Neural cell (in vitro differentiated cells): ENCODE data around the gene ATP5MG. TPM values are rescaled to one million over a fixed set of nuclear protein-coding genes. Genes with fewer than 3 reads are reported as not detected.

Experiments used
- H2AFZ ChIP-seq: fragments of 200-600, 300-800 bp; sonication (generic), shearing (Covaris generic); 2 replicates; pipeline ENCODE4 v1.6.0; 2014; ENCODE audit warnings: low read depth, mild to moderate bottlenecking, antibody characterized with exemption, low read length, moderate library complexity
- H3F3A ChIP-seq: fragments of 200-600 bp; shearing (Covaris generic); 2 replicates; pipeline ENCODE4 v1.6.1; 2016; ENCODE audit warnings: mild to moderate bottlenecking, moderate library complexity, mixed read lengths, antibody characterized with exemption, low read length; ENCODE audit not compliant: insufficient read depth, poor library complexity, severe bottlenecking
- H3K27ac ChIP-seq: fragments of 200-600, 300-800 bp; sonication (generic), shearing (Covaris generic); 2 replicates; pipeline ENCODE4 v1.5.1; 2014; ENCODE audit warnings: mild to moderate bottlenecking, low read length, moderate library complexity
- H3K27me3 ChIP-seq: fragments of 300-800, 200-600 bp; sonication (generic), shearing (Covaris generic); 2 replicates; pipeline ENCODE4 v1.6.0; 2014; ENCODE audit warnings: mild to moderate bottlenecking, low read depth, low read length, moderate library complexity; ENCODE audit not compliant: insufficient read depth
- H3K36me3 ChIP-seq: fragments of 300-800, 200-600 bp; sonication (generic), shearing (Covaris generic); 2 replicates; pipeline ENCODE4 v1.5.1; 2014; ENCODE audit warnings: mild to moderate bottlenecking, antibody characterized with exemption, low read length, moderate library complexity; ENCODE audit not compliant: insufficient read depth
- H3K4me2 ChIP-seq: fragments of 300-800, 200-600 bp; sonication (generic), shearing (Covaris generic); 2 replicates; pipeline ENCODE4 v1.6.0; 2014; ENCODE audit warnings: mild to moderate bottlenecking, low read length
- H3K4me3 ChIP-seq: fragments of 300-800, 200-600 bp; sonication (generic), shearing (Covaris generic); 2 replicates; pipeline ENCODE4 v1.5.1; 2014; ENCODE audit warnings: mild to moderate bottlenecking, low read length, moderate library complexity
- H3K79me2 ChIP-seq: fragments of 200-600 bp; shearing (Covaris generic); replicated peaks from 2 replicates; pipeline ENCODE4 v1.6.0; 2014; ENCODE audit warnings: mild to moderate bottlenecking, low read length, moderate library complexity; ENCODE audit not compliant: insufficient read depth
- H3K9ac ChIP-seq: fragments of 300-800, 200-600 bp; sonication (generic), shearing (Covaris generic); 2 replicates; pipeline ENCODE4 v1.6.1; 2016; ENCODE audit warnings: mild to moderate bottlenecking, low read length, mixed read lengths
- H3K9me2 ChIP-seq: fragments of 200-600 bp; shearing (Covaris generic); 2 replicates; pipeline ENCODE4 v1.6.1; 2016; ENCODE audit warnings: mild to moderate bottlenecking, low read length, mixed read lengths; ENCODE audit not compliant: insufficient read depth
- H3K9me3 ChIP-seq: fragments of 200-600, 300-800 bp; sonication (generic), shearing (Covaris generic); 2 replicates; pipeline ENCODE4 v1.6.1; 2016; ENCODE audit warnings: mild to moderate bottlenecking, mixed run types, low read length, moderate library complexity, mixed read lengths
- H4K20me1 ChIP-seq: fragments of 200-600 bp; shearing (Covaris generic); 2 replicates; pipeline ENCODE4 v1.6.1; 2016; ENCODE audit warnings: mild to moderate bottlenecking, mixed run types; ENCODE audit not compliant: insufficient read depth
- EP300 ChIP-seq: fragments of 450-650 bp; conservative IDR thresholded peaks from 2 replicates; pipeline ENCODE4 v1.6.1; 2014; ENCODE audit warnings: antibody characterized with exemption, mild to moderate bottlenecking, moderate library complexity; ENCODE audit not compliant: poor library complexity, severe bottlenecking
- EZH2 ChIP-seq: fragments of 200-600, 300-800 bp; shearing (Covaris generic), sonication (generic); IDR thresholded peaks from 2 replicates; pipeline ENCODE4 v1.6.1; 2014; ENCODE audit warnings: antibody characterized with exemption, low read length, borderline replicate concordance, mild to moderate bottlenecking; ENCODE audit not compliant: insufficient read depth, poor library complexity, severe bottlenecking
- MXI1 ChIP-seq: fragments of 450-650 bp; conservative IDR thresholded peaks from 2 replicates; pipeline ENCODE4 v1.6.1; 2014; ENCODE audit warnings: antibody characterized with exemption, mild to moderate bottlenecking; ENCODE audit not compliant: poor library complexity, severe bottlenecking
- POLR2AphosphoS5 ChIP-seq: IDR thresholded peaks from 2 replicates; pipeline ENCODE4 v1.6.1; 2012
- RAD21 ChIP-seq: fragments of 450-650 bp; conservative IDR thresholded peaks from 2 replicates; pipeline ENCODE4 v1.6.1; 2014; ENCODE audit warnings: antibody characterized with exemption, mild to moderate bottlenecking, moderate library complexity
- REST ChIP-seq: IDR thresholded peaks from 2 replicates; pipeline ENCODE4 v1.6.1; 2012; ENCODE audit warnings: borderline replicate concordance
- SMC3 ChIP-seq: fragments of 450-650 bp; conservative IDR thresholded peaks from 2 replicates; pipeline ENCODE4 v1.6.1; 2014; ENCODE audit warnings: antibody characterized with exemption, mild to moderate bottlenecking, moderate library complexity; ENCODE audit not compliant: poor library complexity
- TAF1 ChIP-seq: IDR thresholded peaks from 2 replicates; pipeline ENCODE4 v1.6.1; 2012; ENCODE audit warnings: low read depth
- polyA plus RNA-seq: library from polyadenylated mRNA; depleted of rRNA; stranded (reverse); fragments of >200 nt; gene quantifications from 2 replicates; pipeline ENCODE4 v1.2.3, GENCODE V29; 2014
- TF ChIP-seq, protein P1 (sequence below): fragments of 450-650 bp; IDR thresholded peaks from 2 replicates; pipeline ENCODE4 v1.5.1; 2014; ENCODE audit warnings: antibody characterized with exemption, mild to moderate bottlenecking, moderate library complexity; ENCODE audit not compliant: poor library complexity, severe bottlenecking

The ATP5MG gene
- polyA plus RNA-seq, 1 donor from 2014 or later, result 153 TPM

- no peaks in the 10 kb centered on the region for H3K27me3 ChIP-seq
- no peak overlapping the region for H3K9ac ChIP-seq
- H3K9me2 ChIP-seq, result no peaks in the 10 kb centered on the region
- H2AFZ ChIP-seq, result no peak overlapping the region
- TF ChIP-seq EZH2 (no peak), MXI1 (no peak)
- no peaks in the 10 kb centered on the region for H4K20me1 ChIP-seq
- no peaks in the 10 kb centered on the region for H3F3A ChIP-seq
- H3K79me2 ChIP-seq, result peaks cover 13% of the 10 kb centered on the region
- no peaks in the 10 kb centered on the region for H3K9me3 ChIP-seq
- H3K36me3 ChIP-seq, result no peaks in the 10 kb centered on the region
- no peak overlapping the region for H3K27ac ChIP-seq
- no peak overlapping the region for H3K4me3 ChIP-seq
- no peak overlapping the region for H3K4me2 ChIP-seq
Observed at GRCh38 chr11:118411530-118411929, 10.1 kb downstream of the ATP5MG start.

GRCh38 chr11:118412921-118413320 lies 11.5 kb downstream of the ATP5MG start:
- Histone ChIP-seq H3F3A (no peaks in the 10 kb centered on the region), H3K36me3 (no peaks in the 10 kb centered on the region), H3K4me3 (no peak overlapping the region), H3K79me2 (peaks cover 7% of the 10 kb centered on the region), H3K9ac (no peak overlapping the region), H2AFZ (no peak overlapping the region), H3K27me3 (no peaks in the 10 kb centered on the region), H3K9me3 (no peaks in the 10 kb centered on the region), H3K9me2 (no peaks in the 10 kb centered on the region), H3K4me2 (no peak overlapping the region), H3K27ac (no peak overlapping the region), H4K20me1 (no peaks in the 10 kb centered on the region)
- TF ChIP-seq, protein P1, sequence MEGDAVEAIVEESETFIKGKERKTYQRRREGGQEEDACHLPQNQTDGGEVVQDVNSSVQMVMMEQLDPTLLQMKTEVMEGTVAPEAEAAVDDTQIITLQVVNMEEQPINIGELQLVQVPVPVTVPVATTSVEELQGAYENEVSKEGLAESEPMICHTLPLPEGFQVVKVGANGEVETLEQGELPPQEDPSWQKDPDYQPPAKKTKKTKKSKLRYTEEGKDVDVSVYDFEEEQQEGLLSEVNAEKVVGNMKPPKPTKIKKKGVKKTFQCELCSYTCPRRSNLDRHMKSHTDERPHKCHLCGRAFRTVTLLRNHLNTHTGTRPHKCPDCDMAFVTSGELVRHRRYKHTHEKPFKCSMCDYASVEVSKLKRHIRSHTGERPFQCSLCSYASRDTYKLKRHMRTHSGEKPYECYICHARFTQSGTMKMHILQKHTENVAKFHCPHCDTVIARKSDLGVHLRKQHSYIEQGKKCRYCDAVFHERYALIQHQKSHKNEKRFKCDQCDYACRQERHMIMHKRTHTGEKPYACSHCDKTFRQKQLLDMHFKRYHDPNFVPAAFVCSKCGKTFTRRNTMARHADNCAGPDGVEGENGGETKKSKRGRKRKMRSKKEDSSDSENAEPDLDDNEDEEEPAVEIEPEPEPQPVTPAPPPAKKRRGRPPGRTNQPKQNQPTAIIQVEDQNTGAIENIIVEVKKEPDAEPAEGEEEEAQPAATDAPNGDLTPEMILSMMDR, result no peak
- no peak for TF ChIP-seq REST
- TF ChIP-seq EZH2, result no peak
- no peak for TF ChIP-seq POLR2AphosphoS5
- TF ChIP-seq TAF1, result no peak

DNA sequence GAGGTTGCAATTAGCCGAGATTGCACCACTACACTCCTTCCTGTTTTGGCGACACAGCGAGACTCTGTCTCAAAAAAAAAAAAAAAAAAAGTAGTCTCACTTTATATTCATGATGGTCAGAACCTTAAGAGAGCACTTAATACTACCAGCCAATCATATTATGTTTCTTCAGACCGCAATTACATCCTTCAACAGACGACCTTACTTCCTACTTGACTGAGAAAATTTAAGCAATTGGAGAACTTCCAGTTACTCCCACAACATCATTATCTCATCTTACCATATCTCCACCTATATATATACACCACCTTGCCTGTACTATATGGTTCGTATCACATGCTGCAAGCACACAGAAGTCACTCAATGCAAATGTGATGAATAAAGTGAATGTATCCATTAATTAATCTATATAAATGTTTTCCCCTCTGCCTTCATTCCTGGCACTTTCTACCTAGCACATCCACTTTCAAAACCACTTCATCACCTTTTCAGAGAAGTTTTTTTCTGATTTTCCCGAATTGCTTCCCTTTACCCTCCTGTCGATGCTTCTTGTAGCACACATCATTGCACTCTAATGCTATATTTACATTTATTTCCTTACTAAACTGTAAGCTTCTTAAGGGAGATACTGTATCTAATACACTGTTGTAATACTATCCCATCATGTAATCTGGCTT lies 13.8 kb downstream of the ATP5MG start:
- Histone ChIP-seq H3K9me2 (no peaks in the 10 kb centered on the region), H3K4me2 (no peak overlapping the region), H3K9me3 (no peaks in the 10 kb centered on the region), H3F3A (no peaks in the 10 kb centered on the region), H3K27ac (no peak overlapping the region), H3K27me3 (no peaks in the 10 kb centered on the region), H4K20me1 (no peaks in the 10 kb centered on the region), H3K9ac (no peak overlapping the region), H3K36me3 (no peaks in the 10 kb centered on the region), H3K79me2 (no peaks in the 10 kb centered on the region), H2AFZ (no peak overlapping the region), H3K4me3 (no peak overlapping the region)
- TF ChIP-seq REST (no peak), EP300 (no peak), MXI1 (no peak), TAF1 (no peak), EZH2 (no peak), RAD21 (no peak), POLR2AphosphoS5 (no peak), SMC3 (no peak)
- TF ChIP-seq, protein P1, result no peak
